HG02870 (cell line): Measurements from ENCODE around the gene ADARB2.
"Not testable (repeated sequence)": the region's sequence is repeated elsewhere in the genome, so short reads cannot be mapped to it uniquely, and the experiment has no call there.

Source experiments
- ATAC-seq: cut with Tn5 transposase; IDR thresholded peaks from one replicate; pipeline ENCODE4 v1.9.1; 2021; ENCODE audit warnings: mild to moderate bottlenecking, moderate library complexity; ENCODE audit not compliant: unreplicated experiment

Gene ADARB2

DNA sequence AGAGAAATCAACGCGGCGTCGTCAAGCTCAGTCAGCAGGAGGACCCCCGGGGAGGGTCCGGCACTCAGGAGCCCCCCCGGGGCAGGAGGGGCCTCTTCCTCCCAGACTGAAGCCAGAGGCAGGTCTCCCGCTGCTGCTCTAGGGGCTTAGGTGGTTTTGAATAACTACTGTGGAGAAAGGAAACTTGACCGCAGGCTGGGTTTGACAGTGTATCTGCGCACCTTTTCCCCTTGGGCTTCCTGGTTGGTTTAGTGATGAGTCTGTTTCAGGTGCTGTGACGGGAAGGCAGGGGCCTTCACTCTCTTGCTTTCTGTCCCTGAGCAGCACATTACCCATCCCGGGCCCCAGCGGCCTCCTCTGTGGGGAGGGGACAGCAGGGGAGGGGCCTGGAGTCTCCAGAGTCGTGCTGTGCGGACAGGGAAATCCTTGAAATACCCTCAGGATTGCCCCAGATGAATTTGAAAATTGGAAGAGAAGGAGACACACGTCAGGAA lies 262.2 kb downstream of the ADARB2 start:
- ATAC-seq = no peak

DNA sequence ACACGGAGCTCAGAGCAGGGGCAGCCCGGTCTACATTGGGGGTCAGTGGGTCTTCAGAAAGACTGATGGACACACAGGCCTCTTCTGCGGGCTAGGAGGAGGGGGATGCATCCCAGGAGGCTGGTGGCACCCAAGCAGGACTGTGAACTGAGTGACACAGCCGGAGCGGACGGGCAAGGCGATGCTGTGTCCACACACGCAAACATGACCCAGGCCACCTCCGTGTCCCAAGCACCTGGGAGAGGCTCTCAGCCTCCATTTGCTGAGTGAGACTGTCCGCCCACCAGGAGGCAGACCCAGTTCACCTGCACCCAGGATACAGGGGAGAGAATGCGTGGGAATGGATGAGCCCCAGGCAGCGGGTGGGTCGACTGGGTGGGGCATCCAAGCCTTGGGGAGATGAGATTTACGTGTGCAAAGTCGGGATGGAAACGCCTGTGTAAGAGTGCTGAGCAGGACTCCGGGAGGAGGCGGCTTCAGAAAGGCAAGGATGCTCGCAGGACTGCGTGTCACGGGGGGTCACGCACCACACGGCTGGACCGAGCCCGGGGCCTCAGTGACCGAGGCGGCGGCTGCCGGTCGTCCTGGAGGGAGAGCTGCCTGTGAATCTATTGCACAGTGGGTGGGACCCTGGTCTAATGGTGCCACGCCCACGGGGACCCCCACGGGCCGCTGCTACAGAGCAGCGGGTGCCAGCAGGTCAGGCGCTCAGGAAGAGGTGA lies 262.8 kb downstream of the ADARB2 start:
- ATAC-seq = no peak

DNA sequence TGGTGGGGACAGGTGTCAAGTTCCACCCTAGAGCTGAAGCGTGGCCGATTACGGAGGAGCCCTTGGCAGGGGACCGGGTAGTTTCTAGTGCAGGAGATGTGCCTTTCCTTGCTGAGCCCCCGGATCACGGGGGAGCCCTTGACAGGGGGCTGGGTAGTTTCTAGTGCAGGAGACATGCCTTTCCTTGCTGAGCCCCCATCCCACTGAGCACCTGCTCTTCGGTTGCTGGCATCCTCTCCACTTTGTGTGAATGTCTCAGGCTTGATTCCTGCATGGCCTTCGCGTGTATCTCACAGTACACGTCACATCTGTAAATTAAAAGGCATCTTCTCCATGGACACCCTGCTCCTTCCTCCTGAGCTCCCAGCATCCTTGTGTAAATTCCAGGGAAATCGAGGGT lies 263.5 kb downstream of the ADARB2 start:
- no peak for ATAC-seq

DNA sequence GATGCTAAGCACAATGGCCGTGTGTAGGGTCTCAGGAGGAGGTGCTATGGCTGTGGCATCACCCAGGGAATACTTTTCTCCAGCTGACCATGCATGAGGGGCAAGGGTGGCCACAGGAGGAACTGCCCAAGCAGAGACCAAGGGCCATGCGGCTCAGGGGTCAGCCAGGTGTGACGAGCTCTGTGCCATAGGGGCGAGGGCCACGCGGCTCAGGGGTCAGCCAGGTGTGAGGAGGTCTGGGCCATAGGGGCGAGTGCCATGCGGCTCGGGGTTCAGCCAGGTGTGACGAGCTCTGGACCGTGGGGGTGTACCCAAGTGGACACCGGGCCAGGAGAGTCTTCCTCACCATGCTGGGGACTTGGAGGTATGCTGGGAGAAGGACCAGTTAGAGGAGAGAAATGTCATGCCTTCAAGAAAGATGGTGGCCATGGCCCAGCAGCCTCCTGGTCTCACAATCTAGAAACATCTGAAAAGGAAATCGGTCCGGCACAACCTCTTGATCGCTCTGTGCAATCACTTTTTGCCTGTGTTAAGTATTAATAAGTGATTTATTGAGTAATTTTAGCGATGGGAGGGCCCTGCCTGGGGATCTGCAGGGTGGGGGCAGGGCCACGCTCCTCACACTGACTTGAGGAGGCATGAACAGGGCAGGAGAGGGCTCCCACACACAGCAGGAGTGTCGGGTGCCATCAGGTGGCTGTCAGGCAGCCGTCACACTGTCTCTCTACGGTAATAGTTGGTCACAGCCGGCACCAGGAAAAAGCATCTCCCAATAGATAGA lies 265.0 kb downstream of the ADARB2 start:
- no peak for ATAC-seq

GRCh38 chr10:1468811-1469210 lies 268.5 kb downstream of the ADARB2 start:
- no peak for ATAC-seq

DNA sequence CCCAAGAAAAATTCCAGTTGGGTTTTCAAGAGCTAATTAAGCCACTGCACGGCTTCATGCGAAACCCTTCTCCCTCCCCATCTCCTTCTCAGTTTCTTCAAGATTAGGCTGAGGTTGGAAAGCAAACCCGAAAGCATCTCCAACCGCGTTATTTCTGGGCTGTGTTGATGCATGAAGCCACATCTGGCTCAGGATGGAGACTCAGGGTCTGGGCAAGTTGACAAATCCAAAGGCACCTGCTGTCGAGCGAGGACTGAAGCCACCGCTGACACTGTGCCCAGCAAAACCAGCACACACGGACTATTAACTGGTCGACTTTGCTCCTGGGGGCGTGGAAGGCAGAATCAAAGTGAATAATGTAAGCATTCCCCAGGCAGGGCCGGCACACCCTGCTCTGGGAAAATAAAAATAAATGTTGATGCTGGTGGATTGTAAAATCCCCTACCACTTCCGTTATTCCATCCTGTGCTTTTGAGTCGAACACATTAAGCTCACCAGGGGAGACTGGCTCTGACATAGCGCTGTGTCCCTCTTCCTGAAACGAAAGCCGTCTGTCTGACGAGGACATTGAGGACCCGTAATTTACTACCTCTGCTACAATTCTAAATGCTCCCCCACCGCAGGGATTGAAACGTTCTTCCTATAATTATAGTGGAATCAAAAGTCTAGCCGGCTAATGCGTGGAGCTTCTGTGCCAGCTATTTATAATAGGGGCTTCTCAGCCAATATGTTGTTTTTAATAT lies 269.8 kb downstream of the ADARB2 start:
- ATAC-seq = no peak

GRCh38 chr10:1465993-1466764 lies 271.1 kb downstream of the ADARB2 start:
- ATAC-seq = no peak

- ATAC-seq = peak; percentile 42
Observed at GRCh38 chr10:1465418-1465911, 271.9 kb downstream of the ADARB2 start.

- no peak for ATAC-seq
Observed at GRCh38 chr10:1464881-1465417, 272.4 kb downstream of the ADARB2 start.

- ATAC-seq = not testable (repeated sequence)
Observed at GRCh38 chr10:1463971-1464370, 273.4 kb downstream of the ADARB2 start.

- ATAC-seq = no peak
Observed at GRCh38 chr10:1462994-1463633, 274.2 kb downstream of the ADARB2 start.

- no peak for ATAC-seq
Observed at GRCh38 chr10:1462521-1462920, 274.8 kb downstream of the ADARB2 start.

DNA sequence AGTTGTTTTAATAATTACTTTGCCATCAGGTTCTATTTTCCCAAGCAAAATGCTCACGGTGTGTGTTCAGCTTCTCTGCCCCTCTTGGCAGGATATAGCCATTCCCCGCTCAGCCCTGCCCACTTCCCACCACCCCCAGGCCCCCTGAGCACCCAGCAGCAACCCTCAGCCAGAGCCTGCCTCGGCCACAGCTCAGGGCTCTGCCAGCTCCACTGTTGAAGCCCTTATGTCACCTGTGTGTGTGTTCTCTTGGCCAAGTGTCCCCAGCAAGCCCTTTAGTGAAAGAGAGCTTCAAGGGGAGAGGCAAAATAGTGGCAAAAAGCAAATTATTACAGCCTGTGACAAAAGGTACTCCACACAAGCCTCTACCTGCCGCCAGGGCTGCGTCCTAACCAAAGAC lies 275.3 kb downstream of the ADARB2 start:
- no peak for ATAC-seq

DNA sequence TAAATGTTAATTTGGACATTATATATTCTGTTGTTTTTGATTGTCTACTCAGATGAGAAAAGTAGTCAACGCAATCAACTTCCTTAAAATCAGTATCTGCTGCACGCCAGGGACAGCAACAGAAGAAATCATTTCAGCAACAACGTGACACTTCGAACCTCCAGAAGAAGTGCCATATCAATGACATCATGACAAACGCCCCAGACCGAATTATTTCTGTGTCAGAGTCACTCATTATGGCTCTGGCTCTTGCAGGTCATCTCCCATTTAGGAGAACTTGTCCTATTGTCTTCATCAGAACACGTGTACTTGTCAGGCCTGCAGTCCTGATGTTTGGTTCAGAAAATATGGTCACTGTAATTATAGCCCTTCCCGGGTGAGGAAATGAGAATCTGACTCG lies 276.3 kb downstream of the ADARB2 start:
- ATAC-seq = no peak

DNA sequence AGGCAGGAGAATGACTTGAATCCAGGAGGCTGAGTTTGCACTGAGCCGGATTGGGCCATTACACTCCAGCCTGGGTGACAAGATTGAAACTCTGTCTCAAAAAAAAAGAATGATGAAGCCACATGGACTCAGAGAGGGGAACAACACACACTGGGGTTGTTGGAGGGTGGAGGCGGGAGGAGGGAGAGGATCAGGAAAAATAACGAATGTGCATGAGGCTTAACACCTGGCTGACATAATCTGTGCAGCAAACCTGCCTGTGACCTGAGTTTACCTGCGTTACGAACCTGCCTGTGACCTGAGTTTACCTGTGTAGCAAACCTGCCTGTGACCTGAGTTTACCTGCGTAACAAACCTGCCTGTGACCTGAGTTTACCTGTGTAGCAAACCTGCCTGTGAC lies 277.7 kb downstream of the ADARB2 start:
- ATAC-seq = not testable (repeated sequence)

DNA sequence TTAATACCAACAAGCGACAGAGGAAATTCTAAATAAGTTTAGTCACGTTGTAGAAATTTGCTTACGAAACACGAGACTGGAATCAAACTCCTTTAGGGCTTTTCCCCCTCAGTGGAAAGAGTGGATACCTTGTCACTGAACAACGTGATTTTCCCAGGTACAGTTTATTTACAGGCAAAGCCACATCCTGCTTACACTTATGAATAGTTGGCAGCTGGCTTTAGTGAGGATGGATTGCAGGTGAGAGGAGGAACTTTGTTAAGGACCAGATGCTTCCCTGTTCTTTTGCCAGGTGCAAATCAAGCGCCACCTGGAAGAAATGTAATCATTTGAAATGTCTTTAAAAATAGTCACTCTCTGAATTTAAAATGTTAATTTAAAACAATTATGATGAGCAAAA lies 282.4 kb downstream of the ADARB2 start:
- no peak for ATAC-seq

DNA sequence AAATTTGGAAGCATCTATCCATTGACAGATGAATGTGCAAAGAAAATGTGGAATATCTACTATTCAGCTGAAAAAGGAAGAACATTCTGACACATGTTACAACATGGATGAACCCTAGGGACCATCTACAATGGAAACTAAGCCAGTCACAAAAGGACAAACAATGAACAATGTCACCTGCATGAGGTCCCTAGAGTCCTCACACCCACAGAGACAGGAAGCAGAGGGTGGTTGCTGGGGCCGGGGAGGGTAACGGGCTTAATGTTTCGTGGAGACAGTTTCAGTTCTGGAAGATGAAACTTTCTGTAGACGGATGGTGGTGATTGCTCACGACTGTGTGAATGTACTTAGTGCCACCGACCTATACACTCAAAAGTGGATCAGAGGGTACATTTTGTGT lies 282.9 kb downstream of the ADARB2 start:
- peak; percentile 92 for ATAC-seq

- ATAC-seq = no peak
Observed at GRCh38 chr10:1452777-1453176, 284.5 kb downstream of the ADARB2 start.

DNA sequence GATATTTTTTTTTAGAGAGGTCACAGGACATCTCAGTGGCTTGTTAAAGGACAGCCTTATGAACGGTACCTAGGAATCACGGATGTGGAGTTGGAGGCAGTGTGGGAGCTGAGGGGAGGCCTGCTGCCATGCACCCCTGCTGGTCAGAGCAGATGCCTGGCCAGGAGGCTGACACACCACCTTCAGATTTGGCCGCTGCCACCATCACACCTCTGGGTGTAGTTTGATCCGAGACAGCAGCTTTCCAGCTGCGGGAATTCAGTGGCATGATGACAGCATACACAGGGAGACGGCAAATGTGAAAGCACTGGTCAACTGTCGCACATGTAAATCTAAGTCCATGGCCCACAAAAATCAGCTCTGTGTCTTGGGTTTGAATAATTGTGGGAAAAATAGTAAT lies 285.4 kb downstream of the ADARB2 start:
- no peak for ATAC-seq

DNA sequence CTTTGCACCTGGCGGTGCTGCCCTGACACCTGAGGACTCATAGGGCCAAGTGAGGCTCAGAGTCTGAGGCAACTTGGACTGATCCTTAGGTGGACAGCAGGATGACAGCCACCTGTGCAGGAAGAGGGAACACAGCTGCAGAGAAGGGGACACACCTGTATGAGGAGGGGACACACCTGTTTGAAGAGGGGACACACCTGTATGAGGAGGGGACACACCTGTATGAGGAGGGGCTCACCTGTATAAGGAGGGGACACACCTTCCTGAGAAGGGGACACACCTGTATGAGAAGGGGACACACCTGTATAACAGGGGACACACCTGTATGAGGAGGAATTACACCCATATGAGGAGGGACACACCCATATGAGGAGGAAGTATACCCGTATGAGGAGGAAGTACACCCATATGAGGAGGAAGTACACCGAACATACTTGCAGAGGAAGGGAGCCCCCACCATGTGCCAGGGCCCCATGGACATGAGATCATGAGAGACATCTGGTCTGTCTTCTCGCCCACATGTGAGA lies 285.9 kb downstream of the ADARB2 start:
- ATAC-seq = no peak
